ENCODE data around the gene DUSP3. TPM values are rescaled to one million over a fixed set of nuclear protein-coding genes. Genes with fewer than 3 reads are reported as not detected.

DUSP3 gene
- total RNA-seq, 1 experiment from 2014 or later = 50.7 TPM

DNA sequence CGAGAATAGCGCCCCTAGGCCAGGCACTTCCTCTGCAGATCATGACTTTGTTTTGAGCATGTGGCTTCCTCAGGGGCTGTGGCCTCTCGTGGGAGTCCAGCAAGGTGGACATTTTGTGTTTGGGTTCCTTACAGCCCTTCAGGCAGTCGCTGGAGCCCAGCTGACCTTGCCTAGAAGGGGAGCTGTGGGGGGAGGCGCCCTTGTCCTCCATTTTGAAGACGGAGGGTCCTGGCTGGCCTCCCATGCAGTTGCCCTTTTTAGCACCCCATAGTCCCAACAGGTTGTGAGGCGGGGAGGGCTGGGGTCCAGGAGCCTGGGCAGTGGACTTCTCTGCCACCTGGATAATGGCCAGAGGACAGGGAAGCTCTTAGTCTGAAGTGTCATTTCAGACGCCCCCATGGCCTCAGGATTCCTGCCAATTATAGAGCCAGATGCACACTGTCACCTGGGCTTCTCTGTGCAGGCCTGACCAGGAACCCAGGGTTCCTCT is 21.6 kb downstream of the DUSP3 start:
- TF ChIP-seq EZH2 (IDR thresholded peaks at IDR 0.05; ENCODE audit: low read length, unreplicated experiment) = no peak
- TF ChIP-seq EZH2phosphoT487 (IDR thresholded peaks at IDR 0.05; ENCODE audit: borderline replicate concordance, low read length) = no peak
- TF ChIP-seq, protein P1, sequence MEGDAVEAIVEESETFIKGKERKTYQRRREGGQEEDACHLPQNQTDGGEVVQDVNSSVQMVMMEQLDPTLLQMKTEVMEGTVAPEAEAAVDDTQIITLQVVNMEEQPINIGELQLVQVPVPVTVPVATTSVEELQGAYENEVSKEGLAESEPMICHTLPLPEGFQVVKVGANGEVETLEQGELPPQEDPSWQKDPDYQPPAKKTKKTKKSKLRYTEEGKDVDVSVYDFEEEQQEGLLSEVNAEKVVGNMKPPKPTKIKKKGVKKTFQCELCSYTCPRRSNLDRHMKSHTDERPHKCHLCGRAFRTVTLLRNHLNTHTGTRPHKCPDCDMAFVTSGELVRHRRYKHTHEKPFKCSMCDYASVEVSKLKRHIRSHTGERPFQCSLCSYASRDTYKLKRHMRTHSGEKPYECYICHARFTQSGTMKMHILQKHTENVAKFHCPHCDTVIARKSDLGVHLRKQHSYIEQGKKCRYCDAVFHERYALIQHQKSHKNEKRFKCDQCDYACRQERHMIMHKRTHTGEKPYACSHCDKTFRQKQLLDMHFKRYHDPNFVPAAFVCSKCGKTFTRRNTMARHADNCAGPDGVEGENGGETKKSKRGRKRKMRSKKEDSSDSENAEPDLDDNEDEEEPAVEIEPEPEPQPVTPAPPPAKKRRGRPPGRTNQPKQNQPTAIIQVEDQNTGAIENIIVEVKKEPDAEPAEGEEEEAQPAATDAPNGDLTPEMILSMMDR (conservative IDR thresholded peaks at IDR 0.05; ENCODE audit: low read depth, low read length) = no peak
- Histone ChIP-seq H3K9ac (ENCODE audit: low read length) (no peak overlapping the region), H3K4me1 (ENCODE audit: insufficient read depth, low read length) (peaks cover 34% of the 10 kb centered on the region), H3F3A (ENCODE audit: low read length, unreplicated experiment) (no peaks in the 10 kb centered on the region), H3K36me3 (ENCODE audit: low read depth, low read length) (no peaks in the 10 kb centered on the region), H3K27me3 (ENCODE audit: low read length) (no peaks in the 10 kb centered on the region), H3K4me2 (ENCODE audit: low read length) (no peak overlapping the region), H4K20me1 (ENCODE audit: low read length) (no peaks in the 10 kb centered on the region), H2AFZ (ENCODE audit: low read length) (no peak overlapping the region), H3K27ac (ENCODE audit: low read length) (no peak overlapping the region), H3K9me2 (replicated peaks; ENCODE audit: low read length) (no peaks in the 10 kb centered on the region), H3K79me2 (ENCODE audit: low read length) (no peaks in the 10 kb centered on the region), H3K4me3 (ENCODE audit: low read length) (no peak overlapping the region), H3K9me3 (ENCODE audit: low read length) (no peaks in the 10 kb centered on the region)
- DNase-seq = no peak
- no peak for ATAC-seq
- POLR2A ChIA-PET (ENCODE audit: unreplicated experiment) = no interaction called here
- intact Hi-C loops (cut with micrococcal nuclease) = no loop called here
- BruUV-seq (replicated peaks) = no TSS peak
- CTCF ChIA-PET = interaction anchor here (0.5 kb wide), 1 partner anchor 9 kb away, joined by 3 read pairs; no protein-coding TSS in a partner anchor

DNA sequence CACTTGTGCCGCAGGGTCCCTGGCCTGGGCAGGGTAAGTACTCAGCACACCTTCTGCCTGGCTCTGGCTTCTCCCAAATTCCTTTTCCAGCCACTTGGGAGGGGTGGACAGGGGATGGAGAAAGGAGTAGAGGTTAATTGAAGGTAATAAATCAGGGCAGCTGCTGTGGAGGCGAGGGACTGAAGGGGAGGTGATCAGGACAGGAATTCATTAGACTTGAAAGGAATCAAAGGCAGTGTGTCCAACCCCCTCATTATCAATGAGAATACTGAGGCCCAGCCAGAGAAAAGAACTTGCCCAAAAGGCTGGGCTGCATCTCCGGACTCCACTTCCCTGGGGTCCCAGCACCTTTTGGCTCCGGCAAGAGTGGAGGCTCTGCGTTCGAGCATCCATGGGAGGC is 22.6 kb downstream of the DUSP3 start:
- TF ChIP-seq EZH2 (IDR thresholded peaks at IDR 0.05; ENCODE audit: low read length, unreplicated experiment) = no peak
- no peak for TF ChIP-seq EZH2phosphoT487 (IDR thresholded peaks at IDR 0.05; ENCODE audit: borderline replicate concordance, low read length)
- TF ChIP-seq, protein P1 (conservative IDR thresholded peaks at IDR 0.05; ENCODE audit: low read depth, low read length) = no peak
- H3K4me2 ChIP-seq (ENCODE audit: low read length) = no peak overlapping the region
- H3F3A ChIP-seq (ENCODE audit: low read length, unreplicated experiment) = no peaks in the 10 kb centered on the region
- H3K4me1 ChIP-seq (ENCODE audit: insufficient read depth, low read length) = peaks cover 34% of the 10 kb centered on the region
- H3K9me2 ChIP-seq (replicated peaks; ENCODE audit: low read length) = no peaks in the 10 kb centered on the region
- ATAC-seq (no peak), DNase-seq (no peak)
- H3K27ac ChIP-seq (ENCODE audit: low read length) = no peak overlapping the region
- no peak overlapping the region for H2AFZ ChIP-seq (ENCODE audit: low read length)
- H4K20me1 ChIP-seq (ENCODE audit: low read length) = no peaks in the 10 kb centered on the region
- BruUV-seq (replicated peaks) = no TSS peak
- no peak overlapping the region for H3K4me3 ChIP-seq (ENCODE audit: low read length)
- no peaks in the 10 kb centered on the region for H3K27me3 ChIP-seq (ENCODE audit: low read length)
- no peaks in the 10 kb centered on the region for H3K79me2 ChIP-seq (ENCODE audit: low read length)
- POLR2A ChIA-PET (ENCODE audit: unreplicated experiment) = no interaction called here
- no peaks in the 10 kb centered on the region for H3K9me3 ChIP-seq (ENCODE audit: low read length)
- CTCF ChIA-PET = no interaction called here
- intact Hi-C loops (cut with micrococcal nuclease) = no loop called here
- no peak overlapping the region for H3K9ac ChIP-seq (ENCODE audit: low read length)
- no peaks in the 10 kb centered on the region for H3K36me3 ChIP-seq (ENCODE audit: low read depth, low read length)

DNA sequence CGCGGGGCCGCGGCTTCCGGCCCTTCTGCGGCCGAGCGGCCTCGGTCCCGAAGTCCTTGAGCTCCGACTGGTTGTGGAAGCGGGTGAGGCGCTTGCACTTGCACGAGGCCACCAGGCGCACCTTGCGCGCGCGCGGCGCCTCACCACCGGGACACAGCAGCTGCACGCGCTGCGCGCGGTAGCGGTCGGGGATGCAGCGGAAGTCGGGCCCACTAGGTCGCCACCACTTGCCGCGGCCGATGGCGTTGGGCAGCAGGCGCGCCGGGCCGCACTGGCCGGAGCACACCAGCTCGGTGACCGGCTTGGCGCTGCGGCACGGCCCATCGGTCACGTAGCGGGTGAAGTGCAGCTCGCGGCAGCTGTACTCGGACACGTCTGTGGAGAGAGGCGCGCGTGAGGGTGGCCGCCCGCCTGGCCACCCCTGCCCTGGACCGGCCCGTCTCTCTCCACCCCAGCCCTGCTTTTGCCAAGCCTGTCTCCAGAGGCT is 23.3 kb downstream of the DUSP3 start:
- Histone ChIP-seq H3K36me3 (ENCODE audit: low read depth, low read length) (no peaks in the 10 kb centered on the region), H3K9ac (ENCODE audit: low read length) (no peak overlapping the region), H3K4me2 (ENCODE audit: low read length) (peak overlapping the region; percentile 54), H3K79me2 (ENCODE audit: low read length) (no peaks in the 10 kb centered on the region), H3K27me3 (ENCODE audit: low read length) (no peaks in the 10 kb centered on the region), H3K4me3 (ENCODE audit: low read length) (peak overlapping the region; percentile 19; the same call in 1 of the 2 replicates), H3K4me1 (ENCODE audit: insufficient read depth, low read length) (peaks cover 39% of the 10 kb centered on the region), H3K9me2 (replicated peaks; ENCODE audit: low read length) (no peaks in the 10 kb centered on the region), H3K27ac (ENCODE audit: low read length) (no peak overlapping the region), H4K20me1 (ENCODE audit: low read length) (no peaks in the 10 kb centered on the region), H3F3A (ENCODE audit: low read length, unreplicated experiment) (no peaks in the 10 kb centered on the region), H3K9me3 (ENCODE audit: low read length) (no peaks in the 10 kb centered on the region), H2AFZ (ENCODE audit: low read length) (peak overlapping the region; percentile 54)
- DNase-seq = peak; percentile 29
- ChIA-PET POLR2A (ENCODE audit: unreplicated experiment) (no interaction called here), CTCF (interaction anchor here (1.0 kb wide), 1 partner anchor 61 kb away, joined by 5 read pairs; no protein-coding TSS in a partner anchor)
- BruUV-seq (replicated peaks) = no TSS peak
- intact Hi-C loops (cut with micrococcal nuclease) = no loop called here
- ATAC-seq = peak; percentile 16; the same call in 1 of the 2 replicates
- TF ChIP-seq, protein P1 (conservative IDR thresholded peaks at IDR 0.05; ENCODE audit: low read depth, low read length) = no peak
- TF ChIP-seq EZH2phosphoT487 (IDR thresholded peaks at IDR 0.05; ENCODE audit: borderline replicate concordance, low read length) (no peak), EZH2 (IDR thresholded peaks at IDR 0.05; ENCODE audit: low read length, unreplicated experiment) (no peak)

Data from PC-3 (cell line).